HEK293 (cell line): Measurements from ENCODE around the gene CACNA2D3.

Experiments used
- BCL11A ChIP-seq: fragments of 450-650 bp; formaldehyde crosslinking; IDR thresholded peaks from 2 replicates; pipeline ENCODE4 v1.5.1; 2016; ENCODE audit warnings: low read depth, missing biosample characterization, missing genetic modification characterization
- HOXA7 ChIP-seq: sonication (generic); formaldehyde crosslinking; IDR thresholded peaks from 2 replicates; pipeline ENCODE4 v1.8.1; 2022; ENCODE audit warnings: missing genetic modification reagents, borderline replicate concordance
- ZNF148 ChIP-seq: fragments of 450-650 bp; formaldehyde crosslinking; IDR thresholded peaks from 2 replicates; pipeline ENCODE4 v1.5.0; 2017; ENCODE audit warnings: missing biosample characterization, missing genetic modification characterization, borderline replicate concordance
- ZNF335 ChIP-seq: fragments of 450-650 bp; formaldehyde crosslinking; conservative IDR thresholded peaks from 2 replicates; pipeline ENCODE4 v1.5.1; 2016; ENCODE audit warnings: missing biosample characterization, missing genetic modification characterization
- ZNF449 ChIP-seq: fragments of 450-650 bp; formaldehyde crosslinking; IDR thresholded peaks from 2 replicates; pipeline ENCODE4 v1.5.1; 2017; ENCODE audit warnings: missing biosample characterization, mild to moderate bottlenecking, missing genetic modification characterization, moderate library complexity
- ZNF768 ChIP-seq: fragments of 450-650 bp; formaldehyde crosslinking; IDR thresholded peaks from 2 replicates; pipeline ENCODE4 v1.5.1; 2018; ENCODE audit warnings: missing biosample characterization, mild to moderate bottlenecking, missing genetic modification characterization
- TF ChIP-seq, protein P1 (sequence below): fragments of 450-650 bp; formaldehyde crosslinking; IDR thresholded peaks from 2 replicates; pipeline ENCODE4 v1.5.1; 2016; ENCODE audit warnings: missing biosample characterization, missing genetic modification characterization

DNA sequence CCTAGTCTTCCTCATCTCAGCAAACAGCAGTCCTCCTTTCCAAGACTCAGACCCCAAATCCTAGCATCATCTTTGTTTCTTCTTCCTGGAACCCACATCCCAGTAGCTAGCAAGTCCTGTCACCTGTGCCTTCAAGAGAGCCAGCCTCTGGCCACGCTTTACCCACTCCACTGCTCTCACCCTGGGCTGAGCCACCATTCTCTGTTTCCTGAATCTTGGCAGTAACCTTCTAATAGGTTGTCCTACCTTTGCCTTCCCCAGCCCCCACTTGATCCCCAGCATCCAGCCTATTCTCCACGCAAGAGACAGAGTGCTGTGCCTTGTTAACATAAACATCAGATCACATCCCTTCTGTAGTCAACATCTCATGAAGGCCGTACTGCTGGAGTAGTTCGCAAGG lies 482.1 kb downstream of the CACNA2D3 start:
- TF ChIP-seq, protein P1, sequence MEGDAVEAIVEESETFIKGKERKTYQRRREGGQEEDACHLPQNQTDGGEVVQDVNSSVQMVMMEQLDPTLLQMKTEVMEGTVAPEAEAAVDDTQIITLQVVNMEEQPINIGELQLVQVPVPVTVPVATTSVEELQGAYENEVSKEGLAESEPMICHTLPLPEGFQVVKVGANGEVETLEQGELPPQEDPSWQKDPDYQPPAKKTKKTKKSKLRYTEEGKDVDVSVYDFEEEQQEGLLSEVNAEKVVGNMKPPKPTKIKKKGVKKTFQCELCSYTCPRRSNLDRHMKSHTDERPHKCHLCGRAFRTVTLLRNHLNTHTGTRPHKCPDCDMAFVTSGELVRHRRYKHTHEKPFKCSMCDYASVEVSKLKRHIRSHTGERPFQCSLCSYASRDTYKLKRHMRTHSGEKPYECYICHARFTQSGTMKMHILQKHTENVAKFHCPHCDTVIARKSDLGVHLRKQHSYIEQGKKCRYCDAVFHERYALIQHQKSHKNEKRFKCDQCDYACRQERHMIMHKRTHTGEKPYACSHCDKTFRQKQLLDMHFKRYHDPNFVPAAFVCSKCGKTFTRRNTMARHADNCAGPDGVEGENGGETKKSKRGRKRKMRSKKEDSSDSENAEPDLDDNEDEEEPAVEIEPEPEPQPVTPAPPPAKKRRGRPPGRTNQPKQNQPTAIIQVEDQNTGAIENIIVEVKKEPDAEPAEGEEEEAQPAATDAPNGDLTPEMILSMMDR (tag by site-specific recombination): no peak
- TF ChIP-seq HOXA7 (CRISPR knock-in tag): no peak
- TF ChIP-seq ZNF148: no peak
- no peak for TF ChIP-seq ZNF449 (tag by site-specific recombination)
- TF ChIP-seq ZNF335: no peak
- TF ChIP-seq ZNF768 (tag by site-specific recombination): no peak
- TF ChIP-seq BCL11A (tag by site-specific recombination): no peak
